GM21529 (cell line): ENCODE results near the gene PADI4.

Experiments
- ATAC-seq: cut with Tn5 transposase; IDR thresholded peaks from one replicate; pipeline ENCODE4 v1.9.1; 2021; ENCODE audit not compliant: unreplicated experiment

The PADI4 gene

GRCh38 chr1:17282836-17283235 is 25.2 kb upstream of the PADI4 start:
- ATAC-seq: no peak

DNA sequence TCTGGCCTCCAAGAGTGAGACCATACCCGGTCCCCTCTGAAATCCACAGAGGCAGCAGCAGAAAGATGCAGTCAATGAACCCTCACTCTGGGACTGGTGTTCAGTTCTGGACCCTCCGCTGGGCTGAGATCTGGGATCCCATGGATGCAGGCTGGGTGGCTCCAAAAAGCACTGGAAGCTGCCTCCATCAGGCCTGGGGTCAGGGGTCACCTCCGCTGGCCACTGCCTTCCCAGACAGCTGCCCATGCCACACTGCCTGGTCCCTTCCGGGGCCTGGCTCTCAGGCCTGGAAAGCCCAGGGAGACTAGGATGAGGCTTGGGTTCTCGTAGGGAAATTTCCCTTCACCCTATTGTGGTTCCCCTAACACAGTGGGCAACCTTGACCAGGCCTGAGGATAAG is 21.4 kb upstream of the PADI4 start:
- ATAC-seq: no peak

DNA sequence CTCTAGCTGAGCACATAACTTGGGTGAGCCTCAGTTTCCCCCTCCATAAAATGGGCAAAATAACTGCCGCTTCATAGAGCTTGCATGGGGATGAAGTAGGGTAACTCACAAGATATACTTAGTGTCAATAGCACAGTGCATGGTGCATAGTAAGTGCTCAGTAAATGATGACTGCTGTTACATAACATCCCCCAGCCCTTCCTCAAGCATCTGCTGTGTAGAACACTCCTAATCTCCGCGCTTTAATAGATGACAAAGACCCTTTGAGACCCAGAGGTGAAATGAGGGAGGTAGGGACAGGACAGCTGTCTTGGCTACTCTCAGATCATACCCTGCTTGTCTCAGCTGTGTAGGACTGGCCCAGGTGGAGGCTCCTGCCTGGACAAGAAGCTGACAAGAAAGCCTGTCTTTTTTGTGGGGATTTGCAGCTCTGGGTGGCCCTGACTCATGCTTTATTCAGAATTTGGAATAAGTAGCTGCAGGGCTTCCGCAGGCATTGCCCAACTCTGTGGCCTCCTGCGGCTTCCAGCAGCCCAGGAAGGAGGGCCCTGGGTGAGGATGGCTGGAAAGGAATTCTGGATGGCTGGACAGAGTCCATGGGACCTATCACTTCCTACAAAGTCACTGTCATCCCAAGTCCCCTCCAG is 20.7 kb upstream of the PADI4 start:
- ATAC-seq: no peak

DNA sequence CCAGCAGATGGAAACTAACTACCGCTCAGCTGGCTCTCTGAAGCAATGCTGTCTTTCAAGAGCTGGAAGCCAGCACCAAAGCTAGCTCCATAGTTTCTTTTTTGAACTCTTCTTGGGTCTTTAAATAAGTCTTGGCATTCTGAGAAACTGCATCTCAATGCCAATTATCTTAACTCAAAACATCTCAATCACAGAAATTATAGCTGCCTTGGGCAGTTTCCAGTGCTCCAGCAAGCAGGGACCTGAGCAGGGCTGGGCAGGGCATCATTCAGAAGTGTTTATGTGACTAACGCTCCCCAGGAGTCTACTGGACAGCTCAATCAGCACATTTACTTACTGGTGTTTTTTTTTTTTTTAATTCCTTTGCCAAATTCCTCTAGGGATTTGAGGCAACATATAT is 18.3 kb upstream of the PADI4 start:
- no peak for ATAC-seq

DNA sequence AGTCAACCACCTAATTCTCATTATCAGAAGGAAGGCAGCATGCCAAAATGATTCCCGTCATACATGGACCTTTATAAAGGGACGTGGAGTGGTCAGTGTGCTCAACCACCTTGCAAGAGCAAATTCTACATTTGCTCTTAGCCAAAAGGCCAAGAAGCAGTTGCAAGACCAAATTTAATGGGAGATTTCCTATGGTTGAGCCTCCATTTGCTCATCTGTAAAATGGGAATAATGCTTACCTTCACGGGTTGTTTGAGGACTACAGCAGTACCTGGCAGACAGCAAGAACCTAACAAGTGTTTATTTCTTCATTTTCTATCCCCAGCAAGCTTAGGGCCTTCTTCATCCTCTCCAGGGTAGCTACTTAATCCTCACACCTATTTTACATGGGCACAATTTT is 17.4 kb upstream of the PADI4 start:
- no peak for ATAC-seq

DNA sequence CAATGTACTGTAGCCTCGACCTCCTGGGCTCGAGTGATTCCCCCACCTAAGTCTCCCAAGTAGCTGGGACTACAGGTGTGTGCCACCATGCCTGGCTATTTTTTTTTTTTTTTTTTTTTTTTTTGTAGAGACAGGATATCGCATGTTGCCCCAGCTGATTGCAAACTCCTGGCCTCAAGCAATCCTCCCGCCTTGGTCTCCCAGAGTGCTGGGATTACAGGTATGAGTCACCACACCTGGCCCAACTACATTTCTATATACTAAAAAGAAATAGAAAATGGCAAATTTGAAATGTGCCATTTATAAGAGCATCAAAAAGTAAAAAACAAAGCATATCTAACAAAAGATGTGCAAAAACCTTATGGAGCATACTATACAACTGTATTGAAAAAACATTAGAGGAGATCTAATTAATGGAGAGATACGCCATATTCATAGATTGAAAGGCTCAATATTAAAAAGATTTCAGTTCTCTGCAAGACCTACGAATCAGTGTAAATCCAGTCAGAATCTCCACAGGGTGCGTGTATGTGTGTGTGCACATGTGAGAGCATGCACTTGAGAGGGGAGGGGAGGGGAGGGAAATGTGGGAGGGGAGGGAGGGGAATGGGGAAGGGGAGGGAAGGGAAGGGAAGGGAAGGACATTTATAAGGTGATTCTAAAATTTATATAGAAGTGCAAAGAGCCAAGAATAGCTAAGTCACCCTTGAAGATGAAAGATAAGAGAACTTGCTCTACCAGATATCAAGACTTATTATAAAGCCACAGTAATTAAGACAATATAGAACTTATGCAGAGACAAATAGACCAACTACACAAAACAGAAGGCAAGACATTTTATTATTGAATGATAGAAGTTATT is 15.5 kb upstream of the PADI4 start:
- no peak for ATAC-seq

DNA sequence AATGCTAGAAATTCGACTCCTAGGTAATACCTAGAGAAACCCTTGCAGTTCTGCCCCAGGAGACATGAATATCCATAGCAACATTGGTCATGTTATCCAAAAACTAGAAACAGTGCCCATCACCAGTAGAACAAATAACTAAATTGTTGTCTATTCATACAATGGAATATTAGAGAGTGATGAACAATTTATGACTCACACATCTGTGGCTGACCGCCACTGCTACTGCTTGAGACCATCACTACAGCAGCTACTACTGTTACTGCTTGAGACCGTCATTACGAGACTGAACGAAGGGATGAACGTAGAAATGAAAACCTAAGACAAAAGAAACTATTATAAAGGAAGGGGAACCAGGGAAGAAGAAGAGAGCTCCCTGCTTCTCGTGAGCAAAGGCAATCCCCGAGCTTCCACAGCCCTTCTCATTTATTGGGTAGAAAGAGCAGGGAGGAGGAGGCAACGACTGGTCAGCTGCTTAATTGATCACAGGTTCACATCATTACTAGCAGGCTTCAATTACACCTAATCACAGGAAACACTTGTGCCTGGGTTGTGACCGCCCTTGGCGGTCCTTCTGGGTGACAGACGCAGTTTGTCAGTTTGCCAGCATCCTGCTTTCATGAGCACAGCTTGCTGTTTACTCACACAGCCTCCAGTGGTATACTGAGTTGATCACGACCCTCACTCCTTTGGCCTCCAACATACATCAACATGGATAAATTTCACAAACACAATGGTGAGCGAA is 14.1 kb upstream of the PADI4 start:
- ATAC-seq: no peak

DNA sequence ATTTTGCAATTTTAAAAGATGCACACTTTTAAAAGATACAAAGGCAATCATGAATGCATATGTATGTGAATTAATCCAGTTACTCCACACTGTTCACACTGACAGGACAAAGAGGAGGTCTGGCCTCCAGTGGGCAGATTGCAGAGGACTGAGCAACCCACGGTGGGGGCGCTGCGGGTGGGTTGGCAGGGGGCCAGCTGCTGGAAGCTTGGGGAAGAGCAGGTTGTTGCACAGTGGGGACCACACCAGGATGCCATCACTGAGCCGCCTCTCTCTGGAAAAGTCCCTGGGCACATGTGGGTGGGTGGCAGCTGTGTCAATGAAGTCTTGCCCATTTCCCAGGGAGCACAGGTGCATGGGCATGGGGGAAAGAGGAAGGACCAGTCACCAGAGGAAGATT is 12.7 kb upstream of the PADI4 start:
- no peak for ATAC-seq

DNA sequence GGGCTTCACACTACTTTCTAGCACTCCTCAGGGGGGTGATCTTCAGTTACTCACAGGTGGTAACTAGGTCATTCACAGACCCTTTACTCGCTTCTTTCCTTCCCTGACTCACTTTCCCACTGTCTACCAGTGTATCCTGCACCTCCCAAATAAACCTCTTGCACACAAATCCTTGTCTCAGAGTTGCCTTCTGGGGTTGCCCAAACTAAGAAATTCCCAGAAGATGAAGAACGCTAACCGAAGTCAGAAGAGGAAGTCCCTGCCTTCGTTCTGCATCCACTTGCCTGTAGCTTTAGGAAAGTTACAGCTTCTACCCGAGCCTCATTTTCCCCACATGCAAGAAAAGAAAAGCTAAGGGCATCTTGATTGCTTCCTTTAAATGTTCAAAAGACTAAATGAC is 11.9 kb upstream of the PADI4 start:
- no peak for ATAC-seq

- ATAC-seq: no peak
These were observed 10.0 kb upstream of the PADI4 start for GRCh38 chr1:17297991-17298390.

- no peak for ATAC-seq
These were observed 6.2 kb upstream of the PADI4 start for GRCh38 chr1:17301767-17302166.

DNA sequence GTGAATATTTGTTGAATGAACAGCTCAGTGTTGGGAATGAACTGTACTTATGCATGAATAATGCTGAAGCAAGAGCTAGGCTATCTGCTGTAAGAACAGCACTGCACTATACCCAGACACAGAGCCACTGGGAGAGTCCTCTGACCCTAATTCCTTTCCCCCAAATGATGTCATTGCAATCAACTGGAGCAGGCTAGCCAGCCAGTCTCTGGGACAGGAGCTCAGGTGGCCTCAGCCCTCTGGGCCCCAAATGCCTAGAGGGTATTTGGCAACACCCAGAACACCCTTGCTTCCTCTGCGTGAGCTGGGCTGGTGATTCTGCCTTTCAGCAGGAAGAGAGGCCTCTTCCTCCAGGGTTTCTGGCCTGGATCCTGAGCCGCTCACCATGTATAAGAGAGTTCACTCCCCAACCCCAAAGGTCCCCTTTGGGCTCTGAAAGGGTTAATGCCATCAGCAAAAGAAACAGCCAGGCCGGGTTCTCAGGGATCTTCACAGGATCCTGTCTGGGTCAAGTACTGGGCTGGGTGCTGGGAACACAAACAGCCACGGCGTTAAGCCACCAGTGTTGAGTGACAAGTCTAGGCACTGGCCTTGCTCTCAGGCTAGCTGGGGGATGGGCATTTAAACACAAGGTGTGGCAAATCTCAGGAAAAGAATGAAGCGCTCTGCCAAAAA is 3.7 kb upstream of the PADI4 start:
- no peak for ATAC-seq

- ATAC-seq: no peak
These were observed 3.2 kb upstream of the PADI4 start for GRCh38 chr1:17304826-17305175.

DNA sequence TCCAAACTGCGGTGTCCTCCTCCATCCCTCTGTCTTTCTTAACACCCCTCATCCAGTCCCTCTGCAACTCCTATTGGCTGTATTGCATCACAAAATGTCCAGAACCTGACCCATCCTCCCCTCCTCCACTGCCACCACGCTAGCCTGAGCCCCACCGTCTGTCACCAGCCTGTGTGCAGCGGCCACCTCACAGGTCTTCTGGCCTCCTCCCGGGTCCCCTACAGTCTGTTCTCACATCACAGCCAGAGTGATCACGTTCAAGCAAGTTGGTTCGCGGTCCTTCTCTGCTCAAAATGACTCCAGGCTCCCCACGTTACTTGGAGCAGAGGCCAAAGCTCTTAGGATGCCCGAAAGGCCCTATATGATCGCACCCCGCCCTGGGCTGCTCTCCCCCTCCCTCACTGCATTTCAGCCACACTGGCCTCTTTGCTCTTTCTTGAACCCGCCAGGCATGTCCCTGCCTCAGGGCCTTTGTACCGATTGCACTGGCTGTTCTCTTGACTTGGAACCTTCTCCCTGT is 2.4 kb upstream of the PADI4 start:
- ATAC-seq: no peak

DNA sequence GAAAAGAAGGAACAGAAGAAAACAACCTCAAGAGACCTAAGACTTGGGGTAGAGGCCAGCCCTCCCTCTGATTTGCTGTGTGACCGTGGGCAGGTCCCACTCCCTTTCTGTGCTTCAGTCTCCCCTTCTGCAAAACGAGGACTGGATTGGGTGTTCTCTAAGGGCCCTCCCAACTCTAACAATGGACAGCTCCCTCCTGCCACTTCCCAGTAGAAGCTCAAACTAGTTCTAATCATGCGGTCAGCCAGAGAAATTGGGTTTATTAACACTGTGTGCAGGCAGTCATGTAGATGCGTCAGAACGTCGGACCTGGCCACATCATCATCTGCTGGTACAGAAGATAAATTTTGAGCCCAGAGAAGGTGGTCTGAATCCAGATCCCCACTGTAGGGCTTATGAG is 1.6 kb upstream of the PADI4 start:
- no peak for ATAC-seq

DNA sequence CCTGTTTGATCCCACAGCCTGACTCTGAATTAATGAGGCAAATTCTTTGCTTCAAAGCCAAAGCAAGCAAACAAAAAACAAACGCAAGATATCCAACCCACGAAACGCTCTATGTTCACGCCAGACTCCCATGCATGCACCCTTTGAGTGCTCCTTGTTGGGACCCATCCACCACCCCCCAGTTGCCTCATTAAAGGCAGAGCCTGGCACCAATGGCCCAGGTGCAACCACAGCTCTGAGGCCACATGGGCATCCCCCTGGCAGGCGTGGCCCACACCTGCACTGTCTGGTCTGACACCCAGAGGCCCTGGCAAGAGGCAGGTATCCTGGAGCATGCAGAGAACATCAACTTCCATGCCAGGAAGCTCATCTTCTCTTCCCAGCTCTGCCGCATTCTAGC is 1.1 kb upstream of the PADI4 start:
- no peak for ATAC-seq

DNA sequence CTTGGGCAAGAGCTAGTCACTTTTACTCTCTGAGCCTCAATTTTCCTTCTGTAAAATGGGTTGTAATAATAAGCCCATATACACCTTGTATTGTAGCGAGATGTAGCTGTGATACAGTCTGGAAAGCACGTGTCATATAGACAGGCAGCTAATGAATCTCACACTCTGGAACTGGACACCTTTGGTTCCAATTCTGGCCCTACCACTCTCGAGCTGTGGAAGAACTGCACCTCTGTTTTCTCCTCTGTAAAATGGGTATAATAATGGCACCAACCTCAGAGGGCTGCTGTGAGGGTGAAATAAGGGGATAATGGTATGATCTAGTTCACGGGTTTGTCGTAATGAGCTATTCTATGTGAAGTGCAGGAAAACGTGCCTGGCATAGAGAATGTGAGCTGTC is 668 bp upstream of the PADI4 start:
- no peak for ATAC-seq

DNA sequence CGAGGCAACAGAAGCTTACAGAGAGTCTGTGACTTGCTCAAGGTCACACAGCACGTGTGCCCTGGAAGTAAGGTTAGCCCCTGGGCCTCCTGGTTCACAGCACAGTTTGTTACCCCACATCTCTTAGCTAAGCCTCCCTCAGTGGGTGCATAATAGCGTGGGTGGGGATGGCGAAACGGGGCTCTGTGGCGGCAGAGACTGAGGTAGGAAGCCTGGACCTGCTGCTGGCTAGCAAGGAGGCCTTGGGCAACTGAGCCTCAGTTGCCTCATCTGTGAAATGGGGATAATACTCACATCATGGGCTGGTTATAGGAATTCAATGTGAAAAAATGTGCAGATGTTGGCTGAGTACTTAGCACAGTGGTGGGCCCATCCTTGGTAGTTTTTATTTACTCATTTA is 596 bp downstream of the PADI4 start:
- no peak for ATAC-seq

GRCh38 chr1:17309426-17310067 is 1.6 kb downstream of the PADI4 start:
- no peak for ATAC-seq

DNA sequence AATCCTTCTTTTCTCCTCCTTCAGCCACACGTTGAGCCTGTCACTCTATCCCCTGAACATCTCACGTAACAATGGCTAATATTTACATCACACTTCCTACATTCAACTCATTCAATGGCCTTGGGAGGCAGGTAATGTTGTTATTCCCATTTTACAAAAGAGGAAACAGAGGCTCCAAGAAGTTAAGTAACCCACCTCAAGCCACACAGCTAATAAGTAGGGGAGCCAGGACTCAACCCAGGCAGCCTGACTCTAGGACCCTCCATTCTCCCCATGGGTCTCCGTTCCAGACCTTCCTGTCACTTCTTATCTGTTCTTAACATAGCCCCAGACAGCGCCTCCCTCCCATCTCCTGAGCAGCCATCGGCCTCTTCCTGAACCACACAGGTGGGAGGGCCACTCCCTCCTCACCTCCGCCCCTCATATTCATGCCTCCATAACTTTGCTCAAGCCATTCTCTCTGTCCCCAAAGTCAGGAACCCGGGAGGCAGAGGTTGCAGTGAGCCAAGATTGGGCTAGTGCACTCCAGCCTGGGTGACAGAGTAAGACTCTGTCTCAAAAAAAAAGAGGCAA is 2.2 kb downstream of the PADI4 start:
- ATAC-seq: no peak
